NK-92 (cell line): Measurements from ENCODE around the gene OTOP1.
"Not testable (repeated sequence)": the region's sequence is repeated elsewhere in the genome, so short reads cannot be mapped to it uniquely, and the experiment has no call there.

Experiments
- DNase-seq: peaks from one replicate; lab custom pipeline; 2025; ENCODE audit not compliant: unreplicated experiment; lab: John Stamatoyannopoulos, UW

The OTOP1 gene

DNA sequence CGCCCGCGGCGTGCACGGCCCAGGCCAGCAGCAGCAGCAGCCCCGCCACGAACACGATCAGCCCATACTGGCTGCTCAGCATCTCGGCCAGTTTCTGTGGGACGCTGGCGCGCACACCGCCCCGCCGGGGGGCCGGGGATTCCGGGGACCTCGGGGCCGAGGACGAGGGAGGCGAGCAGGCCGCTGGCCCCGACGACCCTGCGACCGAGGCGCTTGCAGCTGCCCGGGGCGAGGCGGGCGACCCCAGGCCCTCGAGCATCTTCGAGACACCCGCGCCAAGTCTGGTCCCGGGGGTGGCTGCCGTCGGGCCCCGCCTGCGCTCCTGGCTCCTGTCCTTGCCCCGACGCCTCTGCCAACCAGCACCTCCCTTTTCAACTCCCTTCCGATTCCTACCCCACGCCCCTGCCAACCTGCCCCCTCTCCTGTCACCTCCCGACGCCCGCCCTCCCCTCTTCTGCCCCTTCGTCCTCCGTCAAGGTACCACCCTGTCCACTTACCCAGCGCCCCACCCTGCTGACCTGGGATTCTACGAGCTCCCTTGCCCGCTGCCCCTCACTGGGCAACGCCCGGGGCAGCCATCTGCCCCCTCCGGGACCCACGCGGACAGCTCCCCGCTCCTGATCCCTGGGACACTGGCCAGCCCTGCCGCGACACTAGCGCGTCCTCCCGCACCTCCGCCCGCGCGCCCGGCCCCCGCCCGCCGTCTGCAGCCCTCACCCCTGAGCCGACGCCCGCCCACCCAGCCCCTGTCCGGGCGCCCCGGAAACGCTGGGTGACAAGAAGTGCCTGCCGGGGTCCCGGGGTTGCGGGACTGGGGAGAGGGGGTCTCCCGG, at the start of gene OTOP1:
Gene OTOP1, minus strand, starts transcription at position 324 of the 833 bp plus-strand sequence. Its CDS starts 65 bp downstream, at position 259.
- DNase-seq = no peak

- no peak for DNase-seq
Measured at GRCh38 chr4:4274226-4274625, 47.5 kb upstream of the OTOP1 start.

DNA sequence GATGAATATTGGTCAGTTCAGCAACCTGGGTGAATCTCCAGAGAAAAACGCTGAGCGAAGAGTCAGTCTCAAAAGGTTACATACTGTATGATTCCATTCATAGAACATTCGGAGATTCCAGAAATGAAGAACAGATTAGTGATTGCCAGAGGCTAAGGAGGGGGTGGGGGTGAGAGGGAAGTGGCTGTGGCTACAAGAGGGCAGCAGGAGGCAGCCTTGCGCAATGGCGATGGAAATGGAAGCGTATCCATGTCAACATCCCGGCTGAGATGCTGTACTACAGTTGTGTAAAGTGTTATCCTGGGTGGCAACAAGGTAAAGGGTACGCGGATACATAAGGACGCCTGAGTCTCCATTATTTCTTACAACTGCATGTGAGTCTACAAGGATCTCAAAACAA, 45.2 kb upstream of the OTOP1 start:
- DNase-seq = no peak

DNA sequence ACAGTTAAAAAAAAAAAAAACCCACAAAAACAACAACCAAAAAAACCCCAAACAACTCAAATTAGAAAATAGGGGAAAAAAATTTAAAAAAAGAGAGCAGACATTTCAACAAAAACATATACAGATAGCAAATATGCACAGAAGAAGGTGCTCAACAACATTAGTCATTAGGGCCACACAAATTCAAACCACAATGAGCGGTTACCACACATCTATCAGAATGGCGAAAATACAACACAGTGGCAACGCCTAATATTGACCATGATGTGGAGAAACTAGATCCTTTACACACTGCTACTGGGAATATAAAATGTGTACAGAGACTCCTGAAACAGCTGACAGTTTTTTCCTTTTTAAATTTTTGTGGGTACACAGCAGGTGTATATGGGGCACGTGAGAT, 43.8 kb upstream of the OTOP1 start:
- DNase-seq = no peak

GRCh38 chr4:4269856-4270255, 43.1 kb upstream of the OTOP1 start:
- DNase-seq = no peak

GRCh38 chr4:4269331-4269731, 42.6 kb upstream of the OTOP1 start:
- no peak for DNase-seq

GRCh38 chr4:4268776-4269175, 42.0 kb upstream of the OTOP1 start:
- no peak for DNase-seq

DNA sequence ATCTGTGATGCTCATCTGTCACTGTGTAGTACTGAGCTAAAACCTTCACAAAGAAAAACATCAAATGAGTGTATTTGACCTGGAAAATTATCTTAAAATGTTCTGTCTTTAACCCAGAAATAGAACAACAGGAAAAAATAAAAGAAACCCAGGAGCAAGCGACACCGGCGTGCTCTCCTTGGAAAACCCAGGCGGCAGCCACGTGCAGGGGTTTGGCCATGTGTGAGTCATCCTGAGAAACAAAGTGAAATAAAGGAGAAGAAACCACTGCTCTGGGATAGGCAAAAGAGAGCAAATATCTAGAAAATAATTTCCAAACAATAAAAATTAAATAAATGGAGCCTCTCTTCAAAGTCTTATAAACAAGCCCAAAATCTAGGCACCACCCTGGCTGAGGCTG, 41.3 kb upstream of the OTOP1 start:
- no peak for DNase-seq

DNA sequence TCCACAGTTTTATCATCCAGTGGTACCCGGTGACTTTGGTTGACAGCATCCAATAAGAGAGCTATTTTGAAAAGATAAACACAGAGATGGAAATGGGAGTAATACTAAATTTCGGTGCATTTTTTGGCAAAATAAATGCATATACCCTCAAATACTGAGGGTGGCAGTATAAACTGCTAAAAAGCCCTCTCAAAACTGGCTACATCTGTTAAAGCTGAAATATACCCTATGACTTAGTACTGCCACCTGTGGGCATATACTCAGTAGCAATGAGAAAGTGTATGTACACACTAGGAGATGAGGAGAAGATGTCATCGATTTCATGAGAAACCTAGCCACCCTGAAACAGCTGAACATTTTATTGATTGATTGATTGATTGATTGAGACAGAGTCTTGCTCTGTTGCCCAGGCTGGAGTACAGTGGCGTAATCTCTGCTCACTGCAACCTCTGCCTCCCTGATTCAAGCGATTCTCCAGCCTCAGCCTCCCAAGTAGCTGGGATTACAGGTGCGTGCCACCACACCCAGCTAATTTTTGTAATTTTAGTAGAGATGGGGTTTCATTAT, 33.5 kb upstream of the OTOP1 start:
- DNase-seq = no peak

DNA sequence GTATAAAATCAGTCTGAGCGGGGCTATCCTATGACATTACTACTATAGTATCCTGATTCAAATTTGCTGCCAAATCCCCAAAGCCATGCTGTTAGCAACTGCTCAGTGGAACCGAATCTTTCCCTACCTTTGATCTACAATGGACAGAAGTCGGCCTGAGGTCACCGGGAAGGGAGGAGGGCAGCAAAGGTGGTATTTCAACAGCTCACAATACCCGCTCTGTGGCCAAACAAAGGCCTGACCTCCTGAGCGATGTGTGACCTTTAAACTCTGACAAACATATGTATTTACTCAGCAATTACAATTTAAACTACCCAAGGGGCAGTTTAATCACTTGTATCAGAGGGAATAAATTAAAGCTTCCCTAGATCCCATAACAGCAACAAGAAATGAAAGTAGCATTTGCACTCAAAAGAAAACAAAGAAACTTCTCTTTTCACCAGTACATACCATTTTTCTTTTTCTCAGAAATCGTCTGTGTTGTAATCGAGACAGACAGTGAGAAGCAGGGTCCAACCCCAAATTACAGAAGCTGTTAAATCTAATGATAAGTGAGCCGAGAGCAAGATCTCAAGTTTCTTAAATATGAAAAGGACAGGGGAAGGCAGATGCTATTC, 32.9 kb upstream of the OTOP1 start:
- no peak for DNase-seq

- not testable (repeated sequence) for DNase-seq
Measured at GRCh38 chr4:4257705-4258104, 31.0 kb upstream of the OTOP1 start.

GRCh38 chr4:4256799-4257198, 30.1 kb upstream of the OTOP1 start:
- DNase-seq = no peak

DNA sequence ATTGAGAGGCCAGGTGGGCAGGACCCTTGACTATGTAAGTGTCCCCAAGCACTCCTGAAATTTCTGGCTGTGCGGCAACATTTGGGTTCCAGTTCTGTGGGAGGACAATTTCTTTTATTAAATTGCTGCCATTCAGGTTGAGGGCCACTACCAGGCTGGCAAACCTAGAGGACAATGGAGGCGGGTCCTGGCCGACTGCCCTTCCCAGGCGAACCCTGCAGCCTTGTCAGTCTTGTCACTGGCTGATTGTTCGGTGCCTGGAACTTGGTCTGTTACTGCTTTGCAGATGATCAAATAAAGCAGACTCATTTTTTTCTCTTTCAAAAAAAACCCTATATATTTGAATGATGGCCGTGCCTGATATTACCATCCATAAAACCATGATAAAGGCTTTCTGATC, 27.9 kb upstream of the OTOP1 start:
- no peak for DNase-seq

DNA sequence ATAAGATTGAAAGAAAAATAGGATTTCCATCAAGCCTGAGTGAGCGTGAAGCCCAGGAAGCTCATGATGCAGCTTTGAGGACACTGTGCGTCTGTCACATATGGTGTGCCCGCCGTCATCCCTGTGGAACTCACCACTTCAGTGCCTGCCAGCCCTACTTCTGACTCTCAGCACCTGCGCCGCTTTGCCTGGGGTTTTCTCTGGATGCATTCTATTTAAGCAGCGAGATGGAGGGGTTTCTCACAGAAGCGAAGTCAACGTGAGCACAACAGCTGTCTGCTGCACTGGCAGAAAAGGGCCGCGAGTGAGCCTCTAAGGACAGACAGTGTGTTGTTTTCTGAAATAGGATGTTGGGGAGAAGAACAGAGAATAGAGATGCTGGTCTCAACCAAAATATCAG, 27.5 kb upstream of the OTOP1 start:
- DNase-seq = no peak

- no peak for DNase-seq
Measured at GRCh38 chr4:4249866-4250265, 23.1 kb upstream of the OTOP1 start.

GRCh38 chr4:4249342-4249741, 22.6 kb upstream of the OTOP1 start:
- not testable (repeated sequence) for DNase-seq

DNA sequence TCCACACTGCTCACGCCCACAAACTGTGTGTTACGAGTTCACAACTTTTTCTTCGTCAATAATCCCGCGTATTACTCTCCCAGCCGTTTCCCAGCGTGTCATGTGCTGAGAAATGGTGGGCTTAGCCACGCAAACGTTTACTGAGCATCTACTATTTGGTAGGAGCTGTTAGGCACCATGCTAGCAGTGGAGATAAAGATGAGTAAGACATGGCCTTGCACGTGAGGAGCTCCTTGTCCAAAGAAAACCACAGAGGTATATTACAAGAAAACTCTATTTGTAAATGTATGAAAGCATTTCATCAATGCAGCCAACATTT, 22.1 kb upstream of the OTOP1 start:
- DNase-seq = no peak

DNA sequence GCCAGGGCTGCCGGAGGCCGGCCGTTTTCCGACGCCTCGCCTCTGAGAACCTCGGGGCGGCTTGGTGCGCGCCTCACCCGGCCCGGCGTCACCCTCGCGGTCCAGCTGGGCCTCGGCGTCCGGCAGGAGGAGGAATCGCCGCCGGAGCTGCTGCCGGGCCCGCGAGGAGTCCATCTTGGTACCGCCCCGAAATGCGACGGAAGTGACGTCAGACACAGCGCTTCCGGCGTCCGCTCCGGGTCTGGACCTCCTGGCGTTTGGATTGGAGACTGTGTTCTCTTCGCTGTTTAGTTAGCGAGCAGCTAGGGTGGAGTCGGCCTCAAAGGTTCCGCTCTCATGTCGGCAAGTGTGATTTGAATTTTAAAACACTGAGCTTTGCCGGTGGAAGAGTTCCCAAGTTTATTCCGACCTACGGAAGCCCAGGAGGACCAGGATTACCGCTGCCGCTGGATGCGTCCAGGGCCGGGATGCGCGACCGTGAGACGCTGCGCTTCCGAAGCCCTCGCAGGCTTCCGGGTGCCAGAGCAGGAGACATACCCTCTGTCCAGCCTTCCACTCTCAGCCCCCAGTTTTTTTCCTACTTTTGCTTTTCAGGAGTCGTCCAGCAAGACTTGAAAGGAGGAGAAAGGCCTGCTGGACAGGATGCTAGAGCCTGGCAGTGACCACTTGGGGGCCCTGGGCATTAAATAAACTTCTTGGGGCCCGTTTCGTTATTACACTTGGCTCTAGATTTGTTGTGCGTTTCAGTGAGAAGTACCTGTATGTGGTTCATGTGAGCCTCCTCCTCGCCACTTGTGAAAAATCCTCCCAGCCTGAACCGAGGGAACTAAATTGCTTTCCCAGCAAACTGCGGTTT, 21.5 kb upstream of the OTOP1 start, which contains the start of gene TMEM128:
Gene TMEM128, minus strand, starts transcription at position 195 of the 856 bp plus-strand sequence. Its CDS starts 21 bp downstream, at position 174.
- peak; percentile 45 for DNase-seq

GRCh38 chr4:4247696-4248028, 20.9 kb upstream of the OTOP1 start:
- DNase-seq = no peak

GRCh38 chr4:4245172-4245571, 18.4 kb upstream of the OTOP1 start:
- no peak for DNase-seq

GRCh38 chr4:4239551-4239950, 12.8 kb upstream of the OTOP1 start:
- not testable (repeated sequence) for DNase-seq
